ENCODE data around the gene TACC2.
"Not testable (repeated sequence)": the region's sequence is repeated elsewhere in the genome, so short reads cannot be mapped to it uniquely, and the experiment has no call there.

DNA sequence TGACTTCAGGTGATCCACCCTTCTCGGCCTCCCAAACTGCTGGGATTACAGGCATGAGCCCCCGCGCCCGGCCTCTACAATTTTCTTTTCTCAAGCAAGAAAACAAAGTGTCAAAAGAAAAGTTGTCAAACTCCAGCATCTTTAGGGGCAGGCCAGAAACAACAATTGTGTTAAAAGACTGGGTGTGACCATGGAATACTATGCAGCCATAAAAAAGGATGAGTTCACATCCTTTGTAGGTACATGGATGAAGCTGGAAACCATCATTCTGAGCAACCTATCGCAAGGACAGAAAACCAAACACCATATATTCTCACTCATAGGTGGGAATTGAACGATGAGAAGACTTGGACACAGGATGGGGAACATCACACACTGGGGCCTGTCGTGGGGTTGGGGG lies 34.3 kb downstream of the TACC2 start:
- TF ChIP-seq, protein P1, sequence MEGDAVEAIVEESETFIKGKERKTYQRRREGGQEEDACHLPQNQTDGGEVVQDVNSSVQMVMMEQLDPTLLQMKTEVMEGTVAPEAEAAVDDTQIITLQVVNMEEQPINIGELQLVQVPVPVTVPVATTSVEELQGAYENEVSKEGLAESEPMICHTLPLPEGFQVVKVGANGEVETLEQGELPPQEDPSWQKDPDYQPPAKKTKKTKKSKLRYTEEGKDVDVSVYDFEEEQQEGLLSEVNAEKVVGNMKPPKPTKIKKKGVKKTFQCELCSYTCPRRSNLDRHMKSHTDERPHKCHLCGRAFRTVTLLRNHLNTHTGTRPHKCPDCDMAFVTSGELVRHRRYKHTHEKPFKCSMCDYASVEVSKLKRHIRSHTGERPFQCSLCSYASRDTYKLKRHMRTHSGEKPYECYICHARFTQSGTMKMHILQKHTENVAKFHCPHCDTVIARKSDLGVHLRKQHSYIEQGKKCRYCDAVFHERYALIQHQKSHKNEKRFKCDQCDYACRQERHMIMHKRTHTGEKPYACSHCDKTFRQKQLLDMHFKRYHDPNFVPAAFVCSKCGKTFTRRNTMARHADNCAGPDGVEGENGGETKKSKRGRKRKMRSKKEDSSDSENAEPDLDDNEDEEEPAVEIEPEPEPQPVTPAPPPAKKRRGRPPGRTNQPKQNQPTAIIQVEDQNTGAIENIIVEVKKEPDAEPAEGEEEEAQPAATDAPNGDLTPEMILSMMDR (IDR thresholded peaks at IDR 0.05; ENCODE audit: insufficient read depth, low read length, poor library complexity, severe bottlenecking): not testable (repeated sequence)
- not testable (repeated sequence) for TF ChIP-seq EZH2phosphoT487 (conservative IDR thresholded peaks at IDR 0.05; ENCODE audit: low read length)
